ENCODE data around the gene SPINDOC. TPM values are rescaled to one million over a fixed set of nuclear protein-coding genes. Genes with fewer than 3 reads are reported as not detected.

SPINDOC gene
- total RNA-seq, 2 donors from 2014 or later: 96.1 to 103 TPM

GRCh38 chr11:63811522-63811921, 1.7 kb upstream of the SPINDOC start:
- Mint-ChIP-seq H3K4me3 (peak overlapping the region; percentile 83), H3K4me1 (peaks cover 26% of the 10 kb centered on the region), H3K27ac (no peak overlapping the region), H3K9me3 (no peaks in the 10 kb centered on the region), H3K36me3 (ENCODE audit: low read depth) (peaks cover 15% of the 10 kb centered on the region), H3K27me3 (ENCODE audit: insufficient read depth) (no peaks in the 10 kb centered on the region)
- TF ChIP-seq CTCF (conservative IDR thresholded peaks at IDR 0.05): no peak
- 80% methylated on average over 3 of the region's 3 CpGs for WGBS, 2 experiments (ENCODE audit: insufficient coverage in 1 of 2, insufficient read length in 1 of 2)
- no peaks in the 10 kb centered on the region for H3K27me3 ChIP-seq (ENCODE audit: control insufficient read depth, insufficient read depth, low read length, poor library complexity, severe bottlenecking)
- no peak overlapping the region for H3K27ac ChIP-seq (ENCODE audit: low read depth, low read length)
- peaks cover 4% of the 10 kb centered on the region for H3K4me1 ChIP-seq (ENCODE audit: control insufficient read depth, insufficient read depth, low read length)
- peaks cover 18% of the 10 kb centered on the region for H3K36me3 ChIP-seq (ENCODE audit: control insufficient read depth, insufficient read depth, low read length)
- H3K9me3 ChIP-seq (ENCODE audit: control insufficient read depth, low read length): no peaks in the 10 kb centered on the region
- no peak overlapping the region for H3K9ac ChIP-seq (ENCODE audit: extremely low read depth, low read length, poor library complexity, severe bottlenecking)
- H3K4me3 ChIP-seq (ENCODE audit: low read length): no peak overlapping the region
- peak; percentile 61 for DNase-seq

- Mint-ChIP-seq H3K9me3 (no peaks in the 10 kb centered on the region), H3K27me3 (ENCODE audit: insufficient read depth) (no peaks in the 10 kb centered on the region), H3K4me3 (peak overlapping the region; percentile 83), H3K4me1 (peaks cover 26% of the 10 kb centered on the region), H3K36me3 (ENCODE audit: low read depth) (peaks cover 35% of the 10 kb centered on the region), H3K27ac (peak overlapping the region; percentile 72)
- no peak for TF ChIP-seq CTCF (conservative IDR thresholded peaks at IDR 0.05)
- peak overlapping the region; percentile 72 for H3K27ac ChIP-seq (ENCODE audit: low read depth, low read length)
- no peaks in the 10 kb centered on the region for H3K27me3 ChIP-seq (ENCODE audit: control insufficient read depth, insufficient read depth, low read length, poor library complexity, severe bottlenecking)
- WGBS, 2 experiments (ENCODE audit: insufficient coverage in 1 of 2, insufficient read length in 1 of 2): 0% methylated on average over 28 to 74 of the region's 74 CpGs
- H3K4me1 ChIP-seq (ENCODE audit: control insufficient read depth, insufficient read depth, low read length): peaks cover 4% of the 10 kb centered on the region
- no peaks in the 10 kb centered on the region for H3K9me3 ChIP-seq (ENCODE audit: control insufficient read depth, low read length)
- H3K9ac ChIP-seq (ENCODE audit: extremely low read depth, low read length, poor library complexity, severe bottlenecking): peak overlapping the region; percentile 73
- peak; percentile 75 for DNase-seq
- peaks cover 39% of the 10 kb centered on the region for H3K36me3 ChIP-seq (ENCODE audit: control insufficient read depth, insufficient read depth, low read length)
- H3K4me3 ChIP-seq (ENCODE audit: low read length): peak overlapping the region; percentile 87
These were observed 517 bp downstream of the SPINDOC start for GRCh38 chr11:63813563-63814382.

DNA sequence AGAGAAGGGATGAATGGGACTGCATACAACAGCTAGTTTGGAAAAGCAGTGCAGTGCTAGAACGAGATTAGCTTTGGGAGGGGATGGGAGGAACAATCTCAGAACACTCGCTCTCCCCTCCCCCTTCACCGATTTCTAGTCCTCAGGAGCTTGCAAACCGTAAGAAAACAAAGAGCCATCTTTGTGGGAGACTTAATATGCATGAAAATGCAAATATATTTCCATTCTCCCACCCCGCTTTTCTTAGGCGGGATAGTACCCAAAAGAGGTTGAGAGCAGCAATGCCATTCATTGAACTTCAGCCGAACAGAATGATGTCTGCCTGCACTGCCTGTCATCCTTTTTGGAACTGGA, 1.1 kb downstream of the SPINDOC start:
- Histone ChIP-seq H3K27ac (ENCODE audit: low read depth, low read length) (no peak overlapping the region), H3K4me3 (ENCODE audit: low read length) (peak overlapping the region; percentile 87), H3K27me3 (ENCODE audit: control insufficient read depth, insufficient read depth, low read length, poor library complexity, severe bottlenecking) (no peaks in the 10 kb centered on the region), H3K36me3 (ENCODE audit: control insufficient read depth, insufficient read depth, low read length) (peaks cover 39% of the 10 kb centered on the region), H3K9ac (ENCODE audit: extremely low read depth, low read length, poor library complexity, severe bottlenecking) (peak overlapping the region; percentile 73), H3K4me1 (ENCODE audit: control insufficient read depth, insufficient read depth, low read length) (peaks cover 4% of the 10 kb centered on the region), H3K9me3 (ENCODE audit: control insufficient read depth, low read length) (no peaks in the 10 kb centered on the region)
- WGBS, 2 experiments (ENCODE audit: insufficient coverage in 1 of 2, insufficient read length in 1 of 2): 0 to 16% methylated on average over 2 to 5 of the region's 7 CpGs
- Mint-ChIP-seq H3K4me1 (peaks cover 26% of the 10 kb centered on the region), H3K27me3 (ENCODE audit: insufficient read depth) (no peaks in the 10 kb centered on the region), H3K4me3 (peak overlapping the region; percentile 83), H3K27ac (peak overlapping the region; percentile 72), H3K36me3 (ENCODE audit: low read depth) (peaks cover 39% of the 10 kb centered on the region), H3K9me3 (no peaks in the 10 kb centered on the region)
- TF ChIP-seq CTCF (conservative IDR thresholded peaks at IDR 0.05): no peak
- DNase-seq: no peak
